ENCODE measurements around the gene GPR39.

- TF ChIP-seq CTCF (IDR thresholded peaks at IDR 0.05) (no peak), POLR2A (IDR thresholded peaks at IDR 0.05) (no peak), POLR2AphosphoS5 (IDR thresholded peaks at IDR 0.05) (no peak), EP300 (IDR thresholded peaks at IDR 0.05) (no peak)
These were observed 168.6 kb downstream of the GPR39 start for GRCh38 chr2:132584976-132585817.
